ENCODE measurements around the gene RAD51B.

RAD51B gene

GRCh38 chr14:68716698-68717097, 897.1 kb downstream of the RAD51B start:
- DNase-seq (ENCODE audit: low read depth, low spot score) = no peak
- TF ChIP-seq EZH2 (IDR thresholded peaks at IDR 0.05) (no peak), POLR2AphosphoS5 (IDR thresholded peaks at IDR 0.05; ENCODE audit: borderline replicate concordance, low read depth, low read length) (no peak), FOXP2 (optimal IDR thresholded peaks at IDR 0.05; ENCODE audit: control extremely low read depth, extremely low read length, insufficient read depth) (no peak)
- no peak overlapping the region for H3K27ac ChIP-seq
- no peak overlapping the region for H3K9ac ChIP-seq (ENCODE audit: insufficient read length)
- no peaks in the 10 kb centered on the region for H3K9me3 ChIP-seq (ENCODE audit: low read depth, low read length)
- no peak overlapping the region for H3K4me3 ChIP-seq
- no peaks in the 10 kb centered on the region for H3K36me3 ChIP-seq (ENCODE audit: insufficient read depth, low read length)

GRCh38 chr14:68718023-68718990, 898.7 kb downstream of the RAD51B start:
- Histone ChIP-seq H3K27ac (no peak overlapping the region), H3K4me3 (no peak overlapping the region), H3K9ac (ENCODE audit: insufficient read length) (no peak overlapping the region), H3K36me3 (ENCODE audit: insufficient read depth, low read length) (no peaks in the 10 kb centered on the region), H3K9me3 (ENCODE audit: low read depth, low read length) (no peaks in the 10 kb centered on the region)
- no peak for TF ChIP-seq EZH2 (IDR thresholded peaks at IDR 0.05)
- no peak for TF ChIP-seq FOXP2 (optimal IDR thresholded peaks at IDR 0.05; ENCODE audit: control extremely low read depth, extremely low read length, insufficient read depth)
- no peak for TF ChIP-seq POLR2AphosphoS5 (IDR thresholded peaks at IDR 0.05; ENCODE audit: borderline replicate concordance, low read depth, low read length)
- DNase-seq (ENCODE audit: low read depth, low spot score) = no peak

GRCh38 chr14:68719634-68720384, 900.2 kb downstream of the RAD51B start:
- Histone ChIP-seq H3K36me3 (ENCODE audit: insufficient read depth, low read length) (no peaks in the 10 kb centered on the region), H3K9ac (ENCODE audit: insufficient read length) (no peak overlapping the region), H3K4me3 (no peak overlapping the region), H3K27ac (no peak overlapping the region), H3K9me3 (ENCODE audit: low read depth, low read length) (no peaks in the 10 kb centered on the region)
- no peak for DNase-seq (ENCODE audit: low read depth, low spot score)
- TF ChIP-seq POLR2AphosphoS5 (IDR thresholded peaks at IDR 0.05; ENCODE audit: borderline replicate concordance, low read depth, low read length) = no peak
- TF ChIP-seq EZH2 (IDR thresholded peaks at IDR 0.05) = no peak
- TF ChIP-seq FOXP2 (optimal IDR thresholded peaks at IDR 0.05; ENCODE audit: control extremely low read depth, extremely low read length, insufficient read depth) = no peak

GRCh38 chr14:68722186-68722585, 902.6 kb downstream of the RAD51B start:
- no peak for DNase-seq (ENCODE audit: low read depth, low spot score)
- H3K36me3 ChIP-seq (ENCODE audit: insufficient read depth, low read length) = no peaks in the 10 kb centered on the region
- H3K4me3 ChIP-seq = no peak overlapping the region
- no peaks in the 10 kb centered on the region for H3K9me3 ChIP-seq (ENCODE audit: low read depth, low read length)
- H3K27ac ChIP-seq = no peak overlapping the region
- TF ChIP-seq FOXP2 (optimal IDR thresholded peaks at IDR 0.05; ENCODE audit: control extremely low read depth, extremely low read length, insufficient read depth) (no peak), EZH2 (IDR thresholded peaks at IDR 0.05) (no peak), POLR2AphosphoS5 (IDR thresholded peaks at IDR 0.05; ENCODE audit: borderline replicate concordance, low read depth, low read length) (no peak)
- H3K9ac ChIP-seq (ENCODE audit: insufficient read length) = no peak overlapping the region

GRCh38 chr14:68722968-68723566, 903.5 kb downstream of the RAD51B start:
- no peak overlapping the region for H3K27ac ChIP-seq
- TF ChIP-seq POLR2AphosphoS5 (IDR thresholded peaks at IDR 0.05; ENCODE audit: borderline replicate concordance, low read depth, low read length) = no peak
- TF ChIP-seq EZH2 (IDR thresholded peaks at IDR 0.05) = no peak
- no peak for TF ChIP-seq FOXP2 (optimal IDR thresholded peaks at IDR 0.05; ENCODE audit: control extremely low read depth, extremely low read length, insufficient read depth)

GRCh38 chr14:68723808-68724268, 904.3 kb downstream of the RAD51B start:
- no peaks in the 10 kb centered on the region for H3K9me3 ChIP-seq (ENCODE audit: low read depth, low read length)
- H3K9ac ChIP-seq (ENCODE audit: insufficient read length) = no peak overlapping the region
- no peak overlapping the region for H3K27ac ChIP-seq
- no peak for DNase-seq (ENCODE audit: low read depth, low spot score)
- no peak overlapping the region for H3K4me3 ChIP-seq
- TF ChIP-seq EZH2 (IDR thresholded peaks at IDR 0.05) = no peak
- no peak for TF ChIP-seq FOXP2 (optimal IDR thresholded peaks at IDR 0.05; ENCODE audit: control extremely low read depth, extremely low read length, insufficient read depth)
- TF ChIP-seq POLR2AphosphoS5 (IDR thresholded peaks at IDR 0.05; ENCODE audit: borderline replicate concordance, low read depth, low read length) = no peak
- H3K36me3 ChIP-seq (ENCODE audit: insufficient read depth, low read length) = no peaks in the 10 kb centered on the region

More at GRCh38 chr14:68722968-68723566, 903.5 kb downstream of the RAD51B start:
- H3K9me3 ChIP-seq (ENCODE audit: low read depth, low read length) = no peaks in the 10 kb centered on the region
- no peak overlapping the region for H3K4me3 ChIP-seq
- no peaks in the 10 kb centered on the region for H3K36me3 ChIP-seq (ENCODE audit: insufficient read depth, low read length)
- H3K9ac ChIP-seq (ENCODE audit: insufficient read length) = no peak overlapping the region
- no peak for DNase-seq (ENCODE audit: low read depth, low spot score)

GRCh38 chr14:68724914-68725313, 905.3 kb downstream of the RAD51B start:
- TF ChIP-seq POLR2AphosphoS5 (IDR thresholded peaks at IDR 0.05; ENCODE audit: borderline replicate concordance, low read depth, low read length) (no peak), EZH2 (IDR thresholded peaks at IDR 0.05) (no peak), FOXP2 (optimal IDR thresholded peaks at IDR 0.05; ENCODE audit: control extremely low read depth, extremely low read length, insufficient read depth) (no peak)
- Histone ChIP-seq H3K4me3 (no peak overlapping the region), H3K9me3 (ENCODE audit: low read depth, low read length) (no peaks in the 10 kb centered on the region), H3K9ac (ENCODE audit: insufficient read length) (no peak overlapping the region), H3K27ac (no peak overlapping the region), H3K36me3 (ENCODE audit: insufficient read depth, low read length) (no peaks in the 10 kb centered on the region)
- no peak for DNase-seq (ENCODE audit: low read depth, low spot score)
